Activated CD4-positive, alpha-beta T cell treated with anti-CD3 and anti-CD28 coated beads, Interleukin-2, amount 50 U/mL, for 24 hours (primary cell): ENCODE data around the gene ADRA2C.

Experiments
- DNase-seq, 2 donors: peaks; one replicate each; pipeline ENCODE4 v3.0.0-alpha.2; 2020; ENCODE audit warnings: low read depth in 1 of 2, low spot score in 1 of 2

ADRA2C gene

GRCh38 chr4:3775005-3775404, 8.8 kb downstream of the ADRA2C start:
- no peak for DNase-seq

GRCh38 chr4:3775576-3775975, 9.4 kb downstream of the ADRA2C start:
- no peak for DNase-seq

GRCh38 chr4:3776166-3777032, 10.2 kb downstream of the ADRA2C start:
- no peak for DNase-seq

GRCh38 chr4:3777033-3777390, 10.8 kb downstream of the ADRA2C start:
- DNase-seq: no peak

- no peak for DNase-seq
Measured at GRCh38 chr4:3777669-3778068, 11.5 kb downstream of the ADRA2C start.

- no peak for DNase-seq
Measured at GRCh38 chr4:3779509-3779908, 13.3 kb downstream of the ADRA2C start.

GRCh38 chr4:3780347-3781171, 14.4 kb downstream of the ADRA2C start:
- DNase-seq: no peak

- DNase-seq: no peak
Measured at GRCh38 chr4:3781193-3781886, 15.2 kb downstream of the ADRA2C start.

- no peak for DNase-seq
Measured at GRCh38 chr4:3781997-3782930, 16.1 kb downstream of the ADRA2C start.

GRCh38 chr4:3783693-3784306, 17.6 kb downstream of the ADRA2C start:
- no peak for DNase-seq

GRCh38 chr4:3784454-3785291, 18.5 kb downstream of the ADRA2C start:
- DNase-seq: no peak

- no peak for DNase-seq
Measured at GRCh38 chr4:3785292-3785565, 19.0 kb downstream of the ADRA2C start.

- no peak for DNase-seq
Measured at GRCh38 chr4:3786196-3786869, 20.1 kb downstream of the ADRA2C start.

- no peak for DNase-seq
Measured at GRCh38 chr4:3787489-3788365, 21.5 kb downstream of the ADRA2C start.

- DNase-seq: no peak
Measured at GRCh38 chr4:3788366-3788660, 22.1 kb downstream of the ADRA2C start.

- no peak for DNase-seq
Measured at GRCh38 chr4:3789587-3789986, 23.4 kb downstream of the ADRA2C start.

- DNase-seq: no peak
Measured at GRCh38 chr4:3790006-3790561, 23.9 kb downstream of the ADRA2C start.

- DNase-seq: no peak
Measured at GRCh38 chr4:3791256-3791655, 25.1 kb downstream of the ADRA2C start.
